Neuron (in vitro differentiated cells): ENCODE measurements around the gene CTDNEP1.

Source experiments
- H2AFZ ChIP-seq: one replicate; pipeline ENCODE4 v1.6.1; 2013; ENCODE audit warnings: low read depth, mild to moderate bottlenecking, inconsistent platforms, low read length, moderate library complexity
- H3K27me3 ChIP-seq: one replicate; pipeline ENCODE4 v1.6.1; 2013; ENCODE audit warnings: low read length; ENCODE audit not compliant: insufficient read depth
- H3K36me3 ChIP-seq: one replicate; pipeline ENCODE4 v1.6.1; 2013; ENCODE audit warnings: low read length; ENCODE audit not compliant: insufficient read depth
- H3K4me1 ChIP-seq: one replicate; pipeline ENCODE4 v1.6.1; 2013; ENCODE audit warnings: low read length; ENCODE audit not compliant: insufficient read depth
- H3K4me3 ChIP-seq: 2 replicates; pipeline ENCODE4 v1.5.1; 2013; ENCODE audit warnings: mild to moderate bottlenecking, low read length, moderate library complexity
- H3K9me3 ChIP-seq: one replicate; pipeline ENCODE4 v1.6.1; 2013; ENCODE audit warnings: low read length

CTDNEP1 gene

GRCh38 chr17:7205561-7205960 lies 46.0 kb downstream of the CTDNEP1 start:
- Histone ChIP-seq H3K9me3 (no peaks in the 10 kb centered on the region), H2AFZ (no peak overlapping the region), H3K4me1 (peaks cover 38% of the 10 kb centered on the region), H3K36me3 (peaks cover 28% of the 10 kb centered on the region), H3K4me3 (peak overlapping the region; percentile 33), H3K27me3 (no peaks in the 10 kb centered on the region)

DNA sequence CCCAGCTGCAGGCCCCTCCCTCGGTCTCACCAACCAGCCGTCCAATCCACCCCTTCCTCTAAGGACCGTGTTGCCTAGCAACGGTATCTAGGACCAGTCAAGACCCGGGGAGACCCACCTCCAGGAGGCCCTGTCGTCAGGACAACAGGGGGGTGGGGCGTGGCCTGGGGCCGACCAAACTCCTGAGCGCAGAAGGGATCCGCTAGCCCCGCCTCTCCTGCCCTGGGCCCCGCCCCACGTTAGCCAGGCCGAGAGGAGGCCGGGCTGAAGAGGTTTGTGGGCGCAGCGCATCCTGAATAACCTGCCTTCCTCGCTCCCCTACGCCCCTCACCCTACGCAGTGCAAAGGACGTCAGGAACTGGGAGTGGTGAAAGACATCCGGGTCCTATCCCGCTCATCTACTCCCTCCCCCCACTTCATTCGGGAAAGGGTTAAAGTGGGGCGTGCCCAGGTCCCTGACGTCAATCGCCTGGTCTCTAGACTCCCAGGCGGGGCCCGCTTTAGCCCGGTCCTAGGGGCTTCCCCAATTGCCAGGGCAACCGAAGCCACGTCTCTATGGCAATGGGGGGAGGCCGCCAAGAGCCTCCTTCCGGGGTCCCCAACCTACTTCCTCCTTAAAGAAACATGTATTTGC lies 46.6 kb downstream of the CTDNEP1 start:
- peak overlapping the region; percentile 33 for H3K4me3 ChIP-seq
- no peak overlapping the region for H2AFZ ChIP-seq
- no peaks in the 10 kb centered on the region for H3K9me3 ChIP-seq
- H3K27me3 ChIP-seq: no peaks in the 10 kb centered on the region
- peaks cover 38% of the 10 kb centered on the region for H3K4me1 ChIP-seq
- peaks cover 28% of the 10 kb centered on the region for H3K36me3 ChIP-seq

- Histone ChIP-seq H3K4me3 (peak overlapping the region; percentile 33), H3K27me3 (no peaks in the 10 kb centered on the region), H3K36me3 (peaks cover 28% of the 10 kb centered on the region)
Measured at GRCh38 chr17:7204336-7204735, 47.2 kb downstream of the CTDNEP1 start.

GRCh38 chr17:7203391-7203790 lies 48.1 kb downstream of the CTDNEP1 start:
- H3K4me3 ChIP-seq: no peak overlapping the region

More at GRCh38 chr17:7204336-7204735, 47.2 kb downstream of the CTDNEP1 start:
- H3K4me1 ChIP-seq: peaks cover 38% of the 10 kb centered on the region
- no peaks in the 10 kb centered on the region for H3K9me3 ChIP-seq
- no peak overlapping the region for H2AFZ ChIP-seq

GRCh38 chr17:7196651-7197401 lies 54.7 kb downstream of the CTDNEP1 start:
- Histone ChIP-seq H2AFZ (no peak overlapping the region), H3K27me3 (no peaks in the 10 kb centered on the region), H3K9me3 (peaks cover 2% of the 10 kb centered on the region), H3K36me3 (peaks cover 62% of the 10 kb centered on the region), H3K4me1 (no peaks in the 10 kb centered on the region), H3K4me3 (no peak overlapping the region)

More at GRCh38 chr17:7203391-7203790, 48.1 kb downstream of the CTDNEP1 start:
- Histone ChIP-seq H3K27me3 (no peaks in the 10 kb centered on the region), H2AFZ (no peak overlapping the region), H3K9me3 (no peaks in the 10 kb centered on the region), H3K4me1 (peaks cover 32% of the 10 kb centered on the region), H3K36me3 (peaks cover 28% of the 10 kb centered on the region)

- Histone ChIP-seq H3K9me3 (peaks cover 2% of the 10 kb centered on the region), H3K27me3 (no peaks in the 10 kb centered on the region), H3K4me3 (no peak overlapping the region), H2AFZ (no peak overlapping the region), H3K4me1 (peaks cover 3% of the 10 kb centered on the region), H3K36me3 (peaks cover 62% of the 10 kb centered on the region)
Measured at GRCh38 chr17:7195971-7196370, 55.6 kb downstream of the CTDNEP1 start.
